ENCODE results near the gene PRIM2.
"Not testable (repeated sequence)": the region's sequence is repeated elsewhere in the genome, so short reads cannot be mapped to it uniquely, and the experiment has no call there.

PRIM2 gene

GRCh38 chr6:57307850-57308249, 9.6 kb upstream of the PRIM2 start:
- POLR2A ChIA-PET = no interaction called here
- Histone ChIP-seq H3K4me1 (ENCODE audit: control insufficient read depth, insufficient read depth, low read length) (no peaks in the 10 kb centered on the region), H3K36me3 (ENCODE audit: control insufficient read depth in 2 of 2, insufficient read depth in 1 of 2, low read length in 2 of 2) (no peaks in the 10 kb centered on the region), H3K27ac (ENCODE audit: extremely low read depth, low read depth, low read length) (no peak overlapping the region), H3K4me3 (ENCODE audit: low read depth, low read length) (no peak overlapping the region), H3K9me3 (ENCODE audit: control insufficient read depth, insufficient read depth, low read depth, low read length) (no peaks in the 10 kb centered on the region)
- TF ChIP-seq ZNF701 (tag by site-specific recombination; IDR thresholded peaks at IDR 0.05) (no peak), ZNF555 (tag by site-specific recombination; conservative IDR thresholded peaks at IDR 0.05) (no peak), MZF1 (tag by site-specific recombination; IDR thresholded peaks at IDR 0.05; ENCODE audit: borderline replicate concordance) (no peak), BCL11A (tag by site-specific recombination; IDR thresholded peaks at IDR 0.05; ENCODE audit: low read depth) (no peak), ZNF48 (tag by site-specific recombination; IDR thresholded peaks at IDR 0.05) (no peak), PBX3 (CRISPR knock-in tag; IDR thresholded peaks at IDR 0.05) (no peak), ZSCAN4 (tag by site-specific recombination; IDR thresholded peaks at IDR 0.05) (no peak), ZNF677 (tag by site-specific recombination; IDR thresholded peaks at IDR 0.05) (no peak), ZEB2 (tag by site-specific recombination; IDR thresholded peaks at IDR 0.05) (no peak), ZNF132 (tag by site-specific recombination; IDR thresholded peaks at IDR 0.05; ENCODE audit: borderline replicate concordance) (no peak), ZNF558 (tag by site-specific recombination; IDR thresholded peaks at IDR 0.05) (no peak), ZNF791 (tag by site-specific recombination; IDR thresholded peaks at IDR 0.05) (no peak), ZNF660 (tag by site-specific recombination; IDR thresholded peaks at IDR 0.05) (no peak), MYNN (tag by site-specific recombination; IDR thresholded peaks at IDR 0.05; ENCODE audit: borderline replicate concordance) (no peak), ZNF426 (tag by site-specific recombination; IDR thresholded peaks at IDR 0.05) (no peak), ZNF114 (tag by site-specific recombination; IDR thresholded peaks at IDR 0.05) (no peak), HOXA7 (CRISPR knock-in tag; IDR thresholded peaks at IDR 0.05; ENCODE audit: borderline replicate concordance) (no peak)
- TF ChIP-seq, protein P1, sequence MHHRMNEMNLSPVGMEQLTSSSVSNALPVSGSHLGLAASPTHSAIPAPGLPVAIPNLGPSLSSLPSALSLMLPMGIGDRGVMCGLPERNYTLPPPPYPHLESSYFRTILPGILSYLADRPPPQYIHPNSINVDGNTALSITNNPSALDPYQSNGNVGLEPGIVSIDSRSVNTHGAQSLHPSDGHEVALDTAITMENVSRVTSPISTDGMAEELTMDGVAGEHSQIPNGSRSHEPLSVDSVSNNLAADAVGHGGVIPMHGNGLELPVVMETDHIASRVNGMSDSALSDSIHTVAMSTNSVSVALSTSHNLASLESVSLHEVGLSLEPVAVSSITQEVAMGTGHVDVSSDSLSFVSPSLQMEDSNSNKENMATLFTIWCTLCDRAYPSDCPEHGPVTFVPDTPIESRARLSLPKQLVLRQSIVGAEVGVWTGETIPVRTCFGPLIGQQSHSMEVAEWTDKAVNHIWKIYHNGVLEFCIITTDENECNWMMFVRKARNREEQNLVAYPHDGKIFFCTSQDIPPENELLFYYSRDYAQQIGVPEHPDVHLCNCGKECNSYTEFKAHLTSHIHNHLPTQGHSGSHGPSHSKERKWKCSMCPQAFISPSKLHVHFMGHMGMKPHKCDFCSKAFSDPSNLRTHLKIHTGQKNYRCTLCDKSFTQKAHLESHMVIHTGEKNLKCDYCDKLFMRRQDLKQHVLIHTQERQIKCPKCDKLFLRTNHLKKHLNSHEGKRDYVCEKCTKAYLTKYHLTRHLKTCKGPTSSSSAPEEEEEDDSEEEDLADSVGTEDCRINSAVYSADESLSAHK (tag by site-specific recombination; IDR thresholded peaks at IDR 0.05) = no peak
- TF ChIP-seq, protein P2, sequence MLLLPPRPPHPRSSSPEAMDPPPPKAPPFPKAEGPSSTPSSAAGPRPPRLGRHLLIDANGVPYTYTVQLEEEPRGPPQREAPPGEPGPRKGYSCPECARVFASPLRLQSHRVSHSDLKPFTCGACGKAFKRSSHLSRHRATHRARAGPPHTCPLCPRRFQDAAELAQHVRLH (tag by site-specific recombination; IDR thresholded peaks at IDR 0.05) = no peak
- TF ChIP-seq, protein P3, sequence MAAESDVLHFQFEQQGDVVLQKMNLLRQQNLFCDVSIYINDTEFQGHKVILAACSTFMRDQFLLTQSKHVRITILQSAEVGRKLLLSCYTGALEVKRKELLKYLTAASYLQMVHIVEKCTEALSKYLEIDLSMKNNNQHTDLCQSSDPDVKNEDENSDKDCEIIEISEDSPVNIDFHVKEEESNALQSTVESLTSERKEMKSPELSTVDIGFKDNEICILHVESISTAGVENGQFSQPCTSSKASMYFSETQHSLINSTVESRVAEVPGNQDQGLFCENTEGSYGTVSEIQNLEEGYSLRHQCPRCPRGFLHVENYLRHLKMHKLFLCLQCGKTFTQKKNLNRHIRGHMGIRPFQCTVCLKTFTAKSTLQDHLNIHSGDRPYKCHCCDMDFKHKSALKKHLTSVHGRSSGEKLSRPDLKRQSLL (tag by site-specific recombination; IDR thresholded peaks at IDR 0.05) = no peak
- CTCF ChIA-PET = interaction anchor here (0.7 kb wide), 1 partner anchor 766 kb away, joined by 3 read pairs; no protein-coding TSS in a partner anchor

DNA sequence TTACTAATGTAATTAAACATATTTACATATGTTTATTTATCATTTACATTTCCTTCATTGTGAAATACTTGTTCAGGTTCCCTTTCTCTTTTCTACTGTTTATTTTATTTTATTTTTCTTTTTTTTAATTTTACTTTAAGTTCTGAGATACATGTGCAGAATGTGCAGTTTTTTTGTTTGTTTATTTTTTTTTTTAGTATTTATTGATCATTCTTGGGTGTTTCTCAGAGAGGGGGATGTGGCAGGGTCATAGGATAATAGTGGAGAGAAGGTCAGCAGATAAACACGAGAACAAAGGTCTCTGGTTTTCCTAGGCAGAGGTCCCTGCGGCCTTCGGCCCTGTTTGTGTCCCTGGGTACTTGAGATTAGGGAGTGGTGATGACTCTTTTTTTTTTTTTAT, 8.7 kb upstream of the PRIM2 start:
- POLR2A ChIA-PET; CTCF ChIA-PET; H3K9me3 ChIP-seq (ENCODE audit: control insufficient read depth, insufficient read depth, low read depth, low read length); H3K36me3 ChIP-seq (ENCODE audit: control insufficient read depth in 2 of 2, insufficient read depth in 1 of 2, low read length in 2 of 2); H3K4me3 ChIP-seq (ENCODE audit: low read depth, low read length); H3K27ac ChIP-seq (ENCODE audit: extremely low read depth, low read depth, low read length); H3K4me1 ChIP-seq (ENCODE audit: control insufficient read depth, insufficient read depth, low read length): not testable (repeated sequence)

DNA sequence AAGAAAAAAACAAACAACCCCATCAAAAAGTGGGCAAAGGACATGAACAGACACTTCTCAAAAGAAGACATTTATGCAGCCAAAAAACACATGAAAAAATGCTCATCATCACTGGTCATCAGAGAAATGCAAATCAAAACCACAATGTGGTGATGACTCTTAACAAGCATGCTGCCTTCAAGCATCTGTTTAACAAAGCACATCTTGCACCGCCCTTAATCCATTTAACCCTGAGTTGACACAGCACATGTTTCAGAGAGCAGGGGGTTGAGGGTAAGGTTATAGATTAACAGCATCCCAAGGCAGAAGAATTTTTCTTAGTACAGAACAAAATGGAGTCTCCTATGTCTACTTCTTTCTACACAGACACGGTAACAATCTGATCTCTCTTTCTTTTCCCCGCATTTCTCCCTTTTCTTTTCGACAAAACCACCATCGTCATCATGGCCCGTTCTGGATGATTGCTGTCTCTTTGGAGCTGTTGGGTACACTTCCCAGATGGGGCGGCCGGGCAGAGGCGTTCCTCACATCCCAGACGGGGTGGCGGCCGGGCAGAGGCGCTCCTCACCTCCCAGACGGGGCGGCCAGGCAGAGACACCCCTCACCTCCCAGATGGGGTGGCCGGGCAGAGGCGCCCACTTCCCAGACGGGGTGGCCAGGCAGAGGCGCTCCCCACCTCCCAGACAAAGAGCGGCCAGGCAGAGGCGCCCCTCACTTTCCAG, 7.2 kb upstream of the PRIM2 start:
- POLR2A ChIA-PET; H3K9me3 ChIP-seq (ENCODE audit: control insufficient read depth, insufficient read depth, low read depth, low read length); H3K4me1 ChIP-seq (ENCODE audit: control insufficient read depth, insufficient read depth, low read length); CTCF ChIA-PET; H3K27ac ChIP-seq (ENCODE audit: extremely low read depth, low read depth, low read length); H3K4me3 ChIP-seq (ENCODE audit: low read depth, low read length); H3K36me3 ChIP-seq (ENCODE audit: control insufficient read depth in 2 of 2, insufficient read depth in 1 of 2, low read length in 2 of 2): not testable (repeated sequence)

Measured in HEK293 (cell line).